Dermis blood vessel endothelial cell (primary cell): ENCODE measurements around the gene GATAD2A. TPM values are rescaled to one million over a fixed set of nuclear protein-coding genes. Genes with fewer than 3 reads are reported as not detected.
"Not testable (repeated sequence)": the region's sequence is repeated elsewhere in the genome, so short reads cannot be mapped to it uniquely, and the experiment has no call there.

ENCODE experiments used
- DNase-seq: peaks from one replicate; pipeline ENCODE4 v3.0.0; 2010
- total RNA-seq: library from RNA; depleted of rRNA; stranded (reverse); fragments of >200 nt; gene quantifications from 2 replicates; pipeline ENCODE4 v1.2.3, GENCODE V29; 2014

GATAD2A gene
- total RNA-seq: 47.0 and 104 TPM in 2 replicates

DNA sequence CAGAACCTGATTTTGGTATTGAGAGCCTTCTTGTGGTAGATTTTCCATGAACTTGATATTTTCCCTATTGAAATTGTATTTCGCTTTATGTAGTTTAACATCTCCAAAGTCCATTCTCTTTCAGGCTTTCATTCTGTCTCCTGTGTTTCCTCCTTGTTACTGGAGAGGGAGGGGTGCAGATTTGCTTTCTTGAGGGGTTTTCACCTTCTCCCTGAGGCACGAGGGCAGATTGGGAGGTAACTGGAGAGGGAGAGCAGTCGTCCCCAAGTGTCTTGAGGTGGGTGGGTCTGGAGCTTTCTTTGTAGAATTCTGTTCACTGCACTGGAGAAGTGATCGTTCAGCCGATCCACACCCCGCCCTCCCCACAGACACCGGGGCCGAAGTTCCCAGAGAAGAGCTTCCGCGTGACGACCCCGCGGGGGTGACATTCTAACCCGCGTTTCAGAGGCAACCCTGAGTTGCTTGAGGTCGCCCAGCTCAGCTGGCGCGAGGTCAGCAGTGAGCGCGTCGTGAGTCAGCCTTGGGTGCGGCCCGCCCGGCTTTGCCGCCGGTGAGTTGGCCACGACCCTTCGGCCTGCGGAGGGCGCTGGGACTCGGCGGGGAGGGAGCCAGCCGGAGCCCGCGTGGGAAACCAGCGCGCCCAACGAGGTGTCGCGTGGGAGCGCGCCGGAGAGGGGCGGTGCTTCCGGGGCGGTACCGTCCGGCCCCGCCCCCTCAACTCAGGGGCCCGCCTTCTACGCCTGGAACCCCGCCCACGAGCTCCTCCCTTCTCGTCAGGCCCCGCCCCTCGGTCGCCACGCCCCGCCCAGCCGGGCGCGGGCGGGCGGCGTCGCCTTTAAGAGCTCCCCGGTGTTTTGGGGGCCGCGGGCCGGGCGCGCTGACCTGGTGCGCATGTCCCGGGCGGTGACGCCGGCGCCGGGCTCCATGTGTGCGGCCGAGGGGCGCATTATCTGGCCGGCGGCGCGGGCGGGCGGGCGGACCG is at the start of gene GATAD2A:
GATAD2A (plus strand) TSS at position 797 of the 982 bp plus-strand sequence. CDS start 59,671 bp downstream, outside the sequence.
- DNase-seq: peak; percentile 95

DNA sequence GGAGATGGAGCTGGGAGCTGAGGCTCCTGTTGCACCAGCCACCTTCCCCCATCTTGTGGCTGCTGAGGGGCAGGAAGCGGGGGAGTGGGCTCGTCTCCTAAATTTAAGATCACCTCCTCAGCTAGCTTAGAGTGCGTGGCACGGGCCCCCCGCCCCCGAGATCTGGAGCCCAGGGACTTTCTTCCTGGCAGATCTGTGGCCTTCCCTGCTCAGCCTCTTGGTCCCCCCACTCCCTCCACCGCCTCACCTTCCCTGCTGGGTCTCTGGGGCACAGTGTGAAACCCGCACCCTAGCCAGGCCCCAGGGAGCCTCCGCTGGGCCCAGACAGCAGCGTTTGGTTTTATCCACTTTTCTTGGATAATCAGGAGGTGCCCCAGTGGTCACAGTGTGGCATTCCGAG is 49.0 kb upstream of the GATAD2A start:
- no peak for DNase-seq

DNA sequence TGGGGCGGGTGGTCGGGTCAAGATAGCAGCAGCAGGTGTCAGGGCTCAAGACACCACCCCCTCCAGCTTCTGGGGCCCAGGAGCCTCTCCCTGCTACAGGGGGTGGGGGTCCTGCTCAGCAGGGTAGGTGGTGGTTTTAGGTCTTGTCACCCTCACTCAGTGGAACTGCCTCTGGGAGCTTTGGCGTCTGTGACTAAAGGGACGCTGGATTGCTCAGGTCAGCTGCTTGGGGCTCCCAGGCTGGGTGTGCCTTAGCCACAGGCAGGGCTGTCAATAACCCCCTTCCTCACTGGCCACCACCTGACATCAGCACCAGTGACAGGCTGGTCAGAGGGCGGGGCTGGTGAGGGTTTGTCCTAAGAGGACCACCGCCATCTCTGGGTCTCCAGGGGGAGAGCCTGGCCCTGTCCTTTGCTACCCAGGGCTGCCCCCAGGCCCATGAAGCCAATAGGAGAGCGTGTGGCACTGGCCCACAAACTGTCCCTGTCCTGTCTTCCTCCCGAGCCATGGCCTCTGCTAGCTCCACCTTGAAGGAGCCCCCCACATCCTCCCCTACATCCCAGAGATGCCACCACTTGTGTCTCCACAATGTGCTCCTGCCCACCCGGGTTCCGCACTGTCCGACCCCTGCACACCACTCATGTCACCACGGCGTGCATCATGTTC is 48.4 kb upstream of the GATAD2A start:
- no peak for DNase-seq

GRCh38 chr19:19361075-19361594 is 44.3 kb upstream of the GATAD2A start:
- peak; percentile 92 for DNase-seq

DNA sequence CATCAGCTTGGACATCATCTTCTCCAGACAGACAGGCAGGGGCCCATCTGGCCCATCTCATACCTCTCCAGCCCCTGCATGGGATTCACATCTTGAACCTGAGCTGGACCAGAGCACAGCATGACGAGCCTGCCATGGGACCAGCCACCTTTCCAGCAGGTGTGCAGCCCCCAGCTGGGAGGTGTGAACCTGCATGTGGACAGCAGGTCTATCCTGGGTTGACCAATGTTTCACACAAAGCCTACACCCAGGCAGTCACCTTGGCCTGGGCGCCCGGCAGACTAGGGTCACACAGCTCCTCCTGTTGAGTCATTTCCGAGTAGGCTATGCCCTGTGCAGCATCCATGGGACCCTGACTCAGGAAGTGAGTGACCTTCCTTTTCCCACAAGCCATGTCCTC is 43.4 kb upstream of the GATAD2A start:
- no peak for DNase-seq

DNA sequence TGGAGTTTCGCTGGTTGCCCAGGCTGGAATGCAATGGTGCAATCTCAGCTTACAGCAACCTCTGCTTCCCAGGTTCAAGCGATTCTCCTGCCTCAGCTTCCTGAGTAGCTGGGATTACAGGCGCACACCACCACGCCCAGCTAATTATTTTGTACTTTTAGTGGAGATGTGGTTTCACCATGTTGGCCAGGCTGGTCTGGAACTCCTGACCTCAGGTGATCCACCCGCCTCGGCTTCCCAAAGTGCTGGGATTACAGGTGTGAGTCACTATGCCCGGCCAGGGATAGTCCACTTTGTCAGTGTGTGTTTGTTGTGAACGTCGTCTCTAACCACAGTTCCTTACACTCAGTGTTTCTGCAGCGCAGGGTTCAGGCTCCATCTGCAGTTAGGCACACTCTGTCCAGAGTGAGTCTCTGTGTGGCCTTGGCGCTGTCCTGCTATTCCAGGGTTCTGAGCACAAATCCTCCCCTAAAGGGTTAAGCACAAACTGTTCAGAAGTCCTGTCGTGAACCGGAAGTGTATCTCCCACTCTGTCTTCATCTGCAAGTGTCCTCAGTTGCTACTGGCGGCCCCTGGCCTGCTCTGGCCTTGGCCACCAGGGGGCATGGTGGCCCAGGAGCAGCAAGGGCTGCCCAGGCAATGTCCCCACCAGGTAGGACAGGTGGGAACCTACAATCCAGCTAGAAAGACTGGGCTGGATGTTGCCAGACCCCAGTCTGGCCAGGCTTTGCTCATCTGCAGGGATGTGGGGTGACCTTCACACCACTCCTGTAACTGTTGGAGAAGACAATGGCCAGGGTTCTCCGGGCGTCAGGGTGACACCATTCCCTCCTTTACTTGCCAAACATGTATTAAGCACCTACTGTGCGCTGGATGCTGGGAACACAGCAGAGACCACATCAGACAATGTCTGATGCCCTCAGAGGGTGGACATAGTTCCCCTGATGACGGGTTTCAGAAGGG is 38.8 kb upstream of the GATAD2A start:
- DNase-seq: peak; percentile 81

GRCh38 chr19:19368087-19368486 is 37.4 kb upstream of the GATAD2A start:
- no peak for DNase-seq

- DNase-seq: no peak
These were observed 34.4 kb upstream of the GATAD2A start for GRCh38 chr19:19371059-19371458.

DNA sequence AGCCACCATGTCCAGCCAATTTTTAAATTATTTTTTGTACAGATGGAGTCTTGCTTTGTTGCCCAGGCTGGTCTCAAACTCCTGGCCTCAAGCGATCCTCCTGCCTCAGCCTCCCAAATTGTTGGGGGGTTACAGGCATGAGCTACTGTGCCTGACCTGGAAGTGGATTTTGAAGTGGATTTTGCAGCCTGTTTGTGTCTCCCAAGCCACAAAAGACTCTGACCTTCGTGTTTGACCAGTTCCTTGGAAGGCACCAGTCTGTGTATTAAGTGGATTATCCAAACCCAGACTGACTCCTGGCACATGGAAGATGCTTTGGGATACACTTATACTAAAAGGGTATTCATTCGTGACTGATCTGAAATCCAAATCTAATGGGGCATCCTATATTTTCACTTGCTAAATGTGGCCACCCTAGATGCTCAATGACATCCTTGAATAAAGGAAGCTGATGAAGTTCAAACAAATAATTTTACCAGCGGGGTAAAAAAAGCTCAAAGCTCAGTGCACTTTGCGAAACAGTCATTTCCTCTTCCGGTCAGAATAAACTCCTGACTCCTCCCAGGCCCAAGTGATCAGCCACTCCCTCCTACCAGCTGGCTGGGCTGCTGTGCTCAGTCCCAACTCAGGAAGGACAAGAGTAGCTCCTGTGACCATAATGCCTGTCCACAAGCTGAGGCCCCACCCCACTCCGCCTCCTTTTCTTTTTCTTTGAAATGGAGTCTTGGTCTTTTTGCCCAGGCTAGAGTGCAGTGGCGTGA is 32.6 kb upstream of the GATAD2A start:
- DNase-seq: peak; percentile 88

- no peak for DNase-seq
These were observed 25.9 kb upstream of the GATAD2A start for GRCh38 chr19:19379527-19379926.

DNA sequence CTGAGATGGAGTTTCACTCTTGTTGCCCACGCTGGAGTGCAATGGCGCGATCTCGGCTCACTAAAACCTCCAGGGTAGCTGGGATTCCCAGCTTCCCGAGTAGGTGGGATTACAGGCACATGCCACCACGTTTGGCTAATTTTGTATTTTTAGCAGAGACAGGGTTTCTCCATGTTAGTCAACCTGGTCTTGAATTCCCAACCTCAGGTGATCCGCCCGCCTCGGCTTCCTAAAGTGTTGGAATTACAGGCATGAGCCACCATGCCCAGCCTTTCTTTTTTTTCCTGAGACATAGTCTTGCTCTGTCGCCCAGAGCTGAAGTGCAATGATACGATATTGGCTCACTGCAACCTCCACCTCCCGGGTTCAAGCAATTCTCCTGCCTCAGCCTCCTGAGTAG is 25.2 kb upstream of the GATAD2A start:
- DNase-seq: not testable (repeated sequence)

DNA sequence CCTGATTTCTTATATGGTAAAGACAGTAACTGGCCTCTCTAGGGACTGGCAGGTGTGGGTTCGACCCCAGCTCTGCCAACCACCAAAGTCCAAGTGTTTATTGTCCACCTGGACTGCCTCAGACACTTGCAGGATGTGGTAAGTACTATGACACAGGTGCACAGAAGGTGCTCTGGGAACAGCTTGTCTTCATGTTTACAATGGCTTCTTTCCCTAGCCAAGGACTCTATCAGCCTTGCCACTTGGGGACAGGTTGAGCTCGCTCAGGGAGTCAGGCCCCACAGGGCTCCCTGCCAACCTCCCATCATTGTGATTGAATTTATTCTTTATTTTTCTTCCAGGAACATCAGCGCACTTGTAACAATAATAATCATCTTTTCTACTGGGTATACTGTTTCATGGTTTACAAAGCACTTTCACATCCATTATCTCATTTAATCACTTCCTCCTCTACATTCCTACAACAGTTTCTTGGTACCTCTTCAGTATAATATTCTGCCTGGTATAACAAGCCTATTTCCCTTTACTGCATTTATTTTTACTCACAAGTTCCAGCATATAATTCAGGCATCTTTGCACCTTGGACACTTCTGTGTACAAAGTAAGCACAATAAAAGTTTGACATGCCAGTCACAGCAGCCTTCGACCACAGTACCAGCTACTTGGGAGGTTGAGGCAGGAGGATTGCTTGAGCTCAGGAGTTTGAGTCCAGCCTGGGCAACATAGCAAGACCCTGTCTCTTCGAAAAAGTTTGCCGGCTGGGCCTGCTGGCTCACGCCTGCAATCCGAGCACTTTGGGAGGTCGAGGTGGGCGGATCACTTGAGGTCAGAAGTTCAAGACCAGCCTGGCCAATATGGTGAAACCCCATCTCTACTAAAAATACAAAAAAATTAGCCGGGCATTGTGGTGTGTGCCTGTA is 24.2 kb upstream of the GATAD2A start:
- DNase-seq: peak; percentile 30

DNA sequence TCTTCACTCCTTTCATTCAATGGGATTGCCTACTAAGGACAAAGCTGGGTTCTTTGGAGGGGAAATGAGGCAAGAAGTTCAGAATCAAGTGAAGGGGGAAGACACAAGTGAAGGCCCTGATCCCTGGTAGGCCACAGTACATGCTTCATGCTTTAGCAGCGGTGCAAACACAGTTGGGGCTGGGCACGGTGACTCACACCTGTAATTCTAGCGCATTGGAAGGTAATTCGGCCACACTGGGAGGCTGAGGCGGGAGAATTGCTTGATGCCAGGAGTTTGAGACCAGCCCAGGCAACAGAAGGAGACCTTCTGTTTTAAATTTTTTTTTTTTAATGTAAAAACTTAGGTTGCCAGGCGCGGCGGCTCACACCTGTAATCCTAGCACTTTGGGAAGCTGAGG is 23.4 kb upstream of the GATAD2A start:
- DNase-seq: no peak

GRCh38 chr19:19384486-19384885 is 21.0 kb upstream of the GATAD2A start:
- no peak for DNase-seq

DNA sequence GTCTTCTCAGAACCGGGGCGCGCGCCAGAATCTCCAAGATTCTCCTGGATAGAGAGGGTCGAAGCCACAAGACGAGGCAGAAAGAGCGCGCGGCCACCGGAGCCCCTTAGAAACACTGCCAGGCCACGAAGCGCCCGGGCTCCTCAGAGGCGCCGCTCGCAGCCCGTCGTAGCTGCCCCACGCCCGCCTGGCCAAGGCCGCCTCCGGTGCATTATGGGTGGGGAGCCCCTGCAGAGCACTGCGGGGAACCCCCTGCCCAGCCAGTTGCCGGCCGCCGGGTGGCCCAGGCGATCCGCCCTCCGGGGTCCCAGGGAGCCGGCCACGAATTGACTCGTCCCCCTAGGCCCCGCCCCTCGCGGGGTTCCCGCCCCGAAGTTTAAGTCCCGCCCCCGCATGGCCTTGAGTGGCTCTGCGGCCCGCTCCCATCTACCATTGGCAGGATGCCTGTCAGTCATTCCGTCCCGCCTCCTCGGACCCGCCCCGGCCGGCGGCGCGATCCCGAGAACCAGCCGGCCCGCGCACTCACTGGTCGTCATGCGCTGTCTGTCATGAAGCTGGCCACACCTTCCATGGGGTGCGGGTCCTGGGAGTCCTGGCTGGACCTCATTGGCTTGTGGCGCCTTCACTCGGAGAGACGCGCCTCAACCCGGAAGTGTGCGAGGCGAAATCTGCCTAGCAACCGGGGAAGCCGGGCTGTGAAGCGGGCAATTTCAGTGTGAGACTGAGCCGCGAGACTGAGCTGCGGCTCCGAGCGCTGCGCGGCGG is 20.2 kb upstream of the GATAD2A start:
- peak; percentile 100 for DNase-seq

DNA sequence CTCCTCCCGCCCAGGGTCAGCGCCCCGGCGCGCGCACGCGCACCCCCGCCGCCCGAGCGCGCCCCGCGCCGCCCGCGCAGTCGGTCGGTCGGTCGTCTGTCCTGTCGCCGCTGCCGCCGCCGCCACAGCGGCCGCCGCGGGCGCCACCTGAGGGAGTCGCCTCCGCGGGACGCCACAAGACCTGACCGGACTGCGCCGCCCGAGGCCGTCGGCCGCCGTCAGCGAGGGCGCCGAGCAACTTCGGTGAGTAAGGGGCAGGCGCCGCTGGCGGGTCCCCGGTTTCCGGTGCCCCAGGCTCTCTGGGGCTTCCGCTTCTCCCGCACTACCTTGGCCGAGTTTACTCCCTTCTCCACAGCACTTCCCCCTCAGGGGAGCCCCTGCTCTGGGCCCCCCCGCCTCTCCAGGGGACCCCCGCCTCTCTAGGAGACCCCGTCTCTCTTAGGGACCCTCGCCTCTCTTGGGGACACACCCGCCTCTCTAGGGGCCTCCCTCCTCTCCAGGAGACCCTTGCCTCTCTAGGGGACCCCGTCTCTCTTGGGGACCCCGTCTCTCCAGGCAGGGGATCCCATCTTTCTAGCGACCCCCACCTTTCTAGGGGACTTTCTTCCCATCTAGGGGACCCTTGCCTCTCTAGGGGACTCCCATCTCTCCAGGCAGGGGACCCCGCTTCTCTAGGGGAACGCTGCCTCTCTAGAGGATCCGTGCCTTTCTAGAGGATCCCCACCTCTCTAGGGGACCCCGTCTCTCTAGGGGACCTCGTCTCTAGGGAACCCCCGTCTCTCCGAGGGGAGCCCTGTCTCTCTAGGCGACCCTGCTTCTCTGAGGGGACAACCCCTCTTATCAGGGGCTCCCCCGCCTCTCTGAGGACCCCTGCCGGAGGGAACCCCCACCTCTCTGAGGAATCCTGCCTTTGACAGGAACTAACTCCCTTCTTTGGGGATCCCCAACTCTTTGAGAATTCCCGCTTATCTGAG is 19.3 kb upstream of the GATAD2A start:
- no peak for DNase-seq

DNA sequence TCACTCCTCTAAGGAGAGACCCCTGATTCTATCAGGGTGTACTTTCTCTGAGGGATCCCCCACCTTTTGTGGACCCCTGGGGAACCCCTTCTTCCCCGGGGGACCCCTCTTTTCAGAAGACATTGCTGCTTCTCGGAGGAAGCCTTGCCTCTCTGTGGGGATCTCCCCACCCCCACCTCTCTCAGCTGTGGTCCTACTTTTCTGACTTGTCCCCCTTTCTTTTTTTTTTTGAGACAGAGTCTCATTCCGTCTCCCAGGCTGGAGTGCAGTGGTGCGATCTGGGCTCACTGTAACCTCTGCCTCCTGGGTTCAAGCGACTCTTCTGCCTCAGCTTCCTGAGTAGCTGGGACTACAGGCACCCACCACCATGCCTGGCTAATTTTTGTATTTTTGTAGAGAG is 18.4 kb upstream of the GATAD2A start:
- no peak for DNase-seq
